ENCODE data around the gene PTX3.

The PTX3 gene

GRCh38 chr3:157408499-157409149 lies 28.0 kb upstream of the PTX3 start:
- Histone ChIP-seq H3K27ac (ENCODE audit: low read depth, low read length) (no peak overlapping the region), H3K9ac (ENCODE audit: low read length) (no peak overlapping the region), H3K4me1 (ENCODE audit: control insufficient read depth, insufficient read depth, low read length) (no peaks in the 10 kb centered on the region), H3K27me3 (ENCODE audit: control insufficient read depth, insufficient read depth, low read length) (no peaks in the 10 kb centered on the region), H3K4me3 (ENCODE audit: low read length) (no peak overlapping the region), H3K36me3 (ENCODE audit: control insufficient read depth, insufficient read depth, low read length) (no peaks in the 10 kb centered on the region)

GRCh38 chr3:157409516-157409915 lies 27.1 kb upstream of the PTX3 start:
- H3K27me3 ChIP-seq (ENCODE audit: control insufficient read depth, insufficient read depth, low read length) = no peaks in the 10 kb centered on the region
- no peak overlapping the region for H3K9ac ChIP-seq (ENCODE audit: low read length)
- no peak overlapping the region for H3K27ac ChIP-seq (ENCODE audit: low read depth, low read length)
- no peak overlapping the region for H3K4me3 ChIP-seq (ENCODE audit: low read length)
- H3K36me3 ChIP-seq (ENCODE audit: control insufficient read depth, insufficient read depth, low read length) = no peaks in the 10 kb centered on the region
- no peaks in the 10 kb centered on the region for H3K4me1 ChIP-seq (ENCODE audit: control insufficient read depth, insufficient read depth, low read length)

GRCh38 chr3:157410945-157411344 lies 25.7 kb upstream of the PTX3 start:
- H3K27me3 ChIP-seq (ENCODE audit: control insufficient read depth, insufficient read depth, low read length) = no peaks in the 10 kb centered on the region
- H3K4me3 ChIP-seq (ENCODE audit: low read length) = no peak overlapping the region
- no peaks in the 10 kb centered on the region for H3K4me1 ChIP-seq (ENCODE audit: control insufficient read depth, insufficient read depth, low read length)
- H3K9ac ChIP-seq (ENCODE audit: low read length) = no peak overlapping the region
- no peak overlapping the region for H3K27ac ChIP-seq (ENCODE audit: low read depth, low read length)
- H3K36me3 ChIP-seq (ENCODE audit: control insufficient read depth, insufficient read depth, low read length) = no peaks in the 10 kb centered on the region

- no peak overlapping the region for H3K9ac ChIP-seq (ENCODE audit: low read length)
- H3K27ac ChIP-seq (ENCODE audit: low read depth, low read length) = no peak overlapping the region
- no peaks in the 10 kb centered on the region for H3K27me3 ChIP-seq (ENCODE audit: control insufficient read depth, insufficient read depth, low read length)
- H3K4me3 ChIP-seq (ENCODE audit: low read length) = no peak overlapping the region
- H3K4me1 ChIP-seq (ENCODE audit: control insufficient read depth, insufficient read depth, low read length) = no peaks in the 10 kb centered on the region
- no peaks in the 10 kb centered on the region for H3K36me3 ChIP-seq (ENCODE audit: control insufficient read depth, insufficient read depth, low read length)
Measured at GRCh38 chr3:157412323-157412855, 24.3 kb upstream of the PTX3 start.

GRCh38 chr3:157414861-157415260 lies 21.8 kb upstream of the PTX3 start:
- no peak overlapping the region for H3K4me3 ChIP-seq (ENCODE audit: low read length)
- no peak overlapping the region for H3K27ac ChIP-seq (ENCODE audit: low read depth, low read length)
- no peak overlapping the region for H3K9ac ChIP-seq (ENCODE audit: low read length)
- H3K27me3 ChIP-seq (ENCODE audit: control insufficient read depth, insufficient read depth, low read length) = no peaks in the 10 kb centered on the region
- no peaks in the 10 kb centered on the region for H3K36me3 ChIP-seq (ENCODE audit: control insufficient read depth, insufficient read depth, low read length)
- no peaks in the 10 kb centered on the region for H3K4me1 ChIP-seq (ENCODE audit: control insufficient read depth, insufficient read depth, low read length)

- no peaks in the 10 kb centered on the region for H3K27me3 ChIP-seq (ENCODE audit: control insufficient read depth, insufficient read depth, low read length)
- H3K4me1 ChIP-seq (ENCODE audit: control insufficient read depth, insufficient read depth, low read length) = no peaks in the 10 kb centered on the region
- no peak overlapping the region for H3K4me3 ChIP-seq (ENCODE audit: low read length)
- no peak overlapping the region for H3K9ac ChIP-seq (ENCODE audit: low read length)
- H3K36me3 ChIP-seq (ENCODE audit: control insufficient read depth, insufficient read depth, low read length) = no peaks in the 10 kb centered on the region
- H3K27ac ChIP-seq (ENCODE audit: low read depth, low read length) = no peak overlapping the region
Measured at GRCh38 chr3:157416347-157417087, 20.1 kb upstream of the PTX3 start.

GRCh38 chr3:157417247-157417646 lies 19.4 kb upstream of the PTX3 start:
- no peak overlapping the region for H3K9ac ChIP-seq (ENCODE audit: low read length)
- no peaks in the 10 kb centered on the region for H3K4me1 ChIP-seq (ENCODE audit: control insufficient read depth, insufficient read depth, low read length)
- H3K27ac ChIP-seq (ENCODE audit: low read depth, low read length) = no peak overlapping the region
- no peaks in the 10 kb centered on the region for H3K36me3 ChIP-seq (ENCODE audit: control insufficient read depth, insufficient read depth, low read length)
- H3K4me3 ChIP-seq (ENCODE audit: low read length) = no peak overlapping the region
- no peaks in the 10 kb centered on the region for H3K27me3 ChIP-seq (ENCODE audit: control insufficient read depth, insufficient read depth, low read length)

GRCh38 chr3:157418104-157418503 lies 18.5 kb upstream of the PTX3 start:
- H3K4me3 ChIP-seq (ENCODE audit: low read length) = no peak overlapping the region
- H3K4me1 ChIP-seq (ENCODE audit: control insufficient read depth, insufficient read depth, low read length) = no peaks in the 10 kb centered on the region
- no peak overlapping the region for H3K9ac ChIP-seq (ENCODE audit: low read length)
- H3K27ac ChIP-seq (ENCODE audit: low read depth, low read length) = no peak overlapping the region
- H3K27me3 ChIP-seq (ENCODE audit: control insufficient read depth, insufficient read depth, low read length) = no peaks in the 10 kb centered on the region
- no peaks in the 10 kb centered on the region for H3K36me3 ChIP-seq (ENCODE audit: control insufficient read depth, insufficient read depth, low read length)

GRCh38 chr3:157420606-157421130 lies 16.0 kb upstream of the PTX3 start:
- no peaks in the 10 kb centered on the region for H3K36me3 ChIP-seq (ENCODE audit: control insufficient read depth, insufficient read depth, low read length)

GRCh38 chr3:157423337-157423736 lies 13.3 kb upstream of the PTX3 start:
- H3K9ac ChIP-seq (ENCODE audit: low read length) = no peak overlapping the region
- no peak overlapping the region for H3K4me3 ChIP-seq (ENCODE audit: low read length)
- H3K27ac ChIP-seq (ENCODE audit: low read depth, low read length) = no peak overlapping the region
- no peaks in the 10 kb centered on the region for H3K27me3 ChIP-seq (ENCODE audit: control insufficient read depth, insufficient read depth, low read length)
- no peaks in the 10 kb centered on the region for H3K4me1 ChIP-seq (ENCODE audit: control insufficient read depth, insufficient read depth, low read length)
- H3K36me3 ChIP-seq (ENCODE audit: control insufficient read depth, insufficient read depth, low read length) = no peaks in the 10 kb centered on the region

More at GRCh38 chr3:157420606-157421130, 16.0 kb upstream of the PTX3 start:
- H3K27ac ChIP-seq (ENCODE audit: low read depth, low read length) = no peak overlapping the region
- no peaks in the 10 kb centered on the region for H3K27me3 ChIP-seq (ENCODE audit: control insufficient read depth, insufficient read depth, low read length)
- no peak overlapping the region for H3K9ac ChIP-seq (ENCODE audit: low read length)
- no peak overlapping the region for H3K4me3 ChIP-seq (ENCODE audit: low read length)
- no peaks in the 10 kb centered on the region for H3K4me1 ChIP-seq (ENCODE audit: control insufficient read depth, insufficient read depth, low read length)

GRCh38 chr3:157427901-157428300 lies 8.7 kb upstream of the PTX3 start:
- Histone ChIP-seq H3K4me3 (ENCODE audit: low read length) (no peak overlapping the region), H3K9ac (ENCODE audit: low read length) (no peak overlapping the region), H3K36me3 (ENCODE audit: control insufficient read depth, insufficient read depth, low read length) (no peaks in the 10 kb centered on the region), H3K27me3 (ENCODE audit: control insufficient read depth, insufficient read depth, low read length) (no peaks in the 10 kb centered on the region), H3K27ac (ENCODE audit: low read depth, low read length) (no peak overlapping the region), H3K4me1 (ENCODE audit: control insufficient read depth, insufficient read depth, low read length) (no peaks in the 10 kb centered on the region)

- Histone ChIP-seq H3K36me3 (ENCODE audit: control insufficient read depth, insufficient read depth, low read length) (no peaks in the 10 kb centered on the region), H3K27me3 (ENCODE audit: control insufficient read depth, insufficient read depth, low read length) (no peaks in the 10 kb centered on the region), H3K27ac (ENCODE audit: low read depth, low read length) (no peak overlapping the region), H3K9ac (ENCODE audit: low read length) (no peak overlapping the region), H3K4me3 (ENCODE audit: low read length) (no peak overlapping the region), H3K4me1 (ENCODE audit: control insufficient read depth, insufficient read depth, low read length) (no peaks in the 10 kb centered on the region)
Measured at GRCh38 chr3:157428853-157429252, 7.8 kb upstream of the PTX3 start.
